ENCODE data around the gene PIGP.
A peak's percentile ranks its signal among the peaks of the same experiment; 100 is the strongest.
"Not testable (repeated sequence)": the region's sequence is repeated elsewhere in the genome, so short reads cannot be mapped to it uniquely, and the experiment has no call there.

PIGP gene

GRCh38 chr21:37075214-37075770 is 2.4 kb upstream of the PIGP start:
- DNase-seq, result no peak

GRCh38 chr21:37074546-37074945 is 1.7 kb upstream of the PIGP start:
- DNase-seq, result no peak

- no peak for DNase-seq
Measured at GRCh38 chr21:37074197-37074510, 1.3 kb upstream of the PIGP start.

- peak; percentile 36 for DNase-seq
Measured at GRCh38 chr21:37073417-37074196, 736 bp upstream of the PIGP start.

DNA sequence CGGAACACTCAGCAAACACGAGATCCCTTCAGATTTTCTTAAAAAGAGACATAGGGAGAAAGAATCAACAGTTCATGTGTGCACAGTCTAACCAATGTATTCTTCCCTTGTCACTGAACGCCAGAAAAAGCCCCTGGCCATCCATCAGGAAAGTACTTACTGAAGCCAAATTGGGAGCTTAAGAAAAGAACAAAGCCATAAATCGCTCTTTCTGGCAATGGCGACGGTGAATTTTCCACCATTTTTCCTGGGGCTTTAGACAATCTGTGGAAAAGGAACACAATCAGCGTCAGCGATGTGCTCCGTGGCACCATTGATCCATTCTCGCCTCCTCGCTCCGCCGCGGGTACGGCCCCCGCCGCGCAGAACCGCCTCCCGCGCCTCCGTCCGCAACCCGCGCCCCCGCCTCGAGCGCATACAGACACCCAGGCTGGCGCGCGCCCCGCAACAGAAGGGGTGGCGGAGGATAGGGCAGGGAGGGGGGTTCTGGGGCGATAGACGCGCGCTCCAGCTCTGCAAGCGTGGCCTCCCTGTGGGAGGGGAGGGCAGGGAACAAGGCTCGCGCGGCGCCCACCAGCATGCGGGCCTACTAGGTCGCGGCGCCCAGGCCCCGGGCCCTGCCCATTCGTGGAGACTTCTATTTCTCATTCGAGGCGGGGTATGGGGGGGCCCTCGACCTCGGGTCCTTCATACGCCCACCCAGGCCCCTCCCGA is 440 bp downstream of the PIGP start:
- peak; percentile 83 for DNase-seq

GRCh38 chr21:37071561-37072273 is 1.2 kb downstream of the PIGP start:
- no peak for DNase-seq

- no peak for DNase-seq
Measured at GRCh38 chr21:37065561-37066177, 7.2 kb downstream of the PIGP start.

DNA sequence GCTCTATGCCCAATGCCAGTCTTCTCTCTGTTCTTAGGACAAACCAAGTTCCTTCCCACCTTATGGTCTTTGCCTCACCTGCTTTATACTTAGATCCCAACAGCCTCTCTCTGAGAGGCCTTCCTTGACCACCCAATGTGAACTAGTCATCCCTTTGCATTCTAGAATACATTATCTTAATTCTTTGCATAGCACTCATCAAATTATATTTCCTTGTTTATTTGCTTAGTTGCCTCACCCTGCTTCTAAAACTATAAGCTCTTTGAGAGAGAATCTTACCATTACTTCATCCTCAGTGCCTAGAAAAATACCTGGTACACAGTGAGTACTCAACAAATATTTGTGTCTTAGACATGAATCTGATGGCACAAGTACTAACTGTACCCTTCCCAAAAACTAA is 8.0 kb downstream of the PIGP start:
- no peak for DNase-seq

- no peak for DNase-seq
Measured at GRCh38 chr21:37063433-37063832, 9.4 kb downstream of the PIGP start.

- no peak for DNase-seq
Measured at GRCh38 chr21:37062593-37062935, 10.3 kb downstream of the PIGP start.

- no peak for DNase-seq
Measured at GRCh38 chr21:37061926-37062592, 10.8 kb downstream of the PIGP start.

DNA sequence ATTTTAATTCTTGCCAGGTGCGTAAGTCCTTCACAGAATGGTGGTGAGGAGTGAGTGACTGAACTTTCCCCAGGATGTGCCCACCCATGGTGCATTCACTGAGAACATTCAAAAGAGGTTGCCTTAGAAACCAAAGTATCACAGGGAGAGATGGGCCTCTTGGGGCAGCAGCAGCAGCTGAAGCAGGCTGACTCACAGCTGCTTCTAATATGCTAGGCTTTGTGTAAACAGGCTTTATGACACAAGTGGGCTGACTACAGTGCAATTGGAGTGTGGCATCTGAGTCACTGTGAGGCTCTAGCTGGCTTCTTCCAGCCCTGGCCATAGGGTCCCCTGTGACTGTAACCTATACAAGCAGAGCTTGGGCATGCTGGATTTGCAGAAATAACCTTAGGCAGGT is 12.6 kb downstream of the PIGP start:
- peak; percentile 79 for DNase-seq

DNA sequence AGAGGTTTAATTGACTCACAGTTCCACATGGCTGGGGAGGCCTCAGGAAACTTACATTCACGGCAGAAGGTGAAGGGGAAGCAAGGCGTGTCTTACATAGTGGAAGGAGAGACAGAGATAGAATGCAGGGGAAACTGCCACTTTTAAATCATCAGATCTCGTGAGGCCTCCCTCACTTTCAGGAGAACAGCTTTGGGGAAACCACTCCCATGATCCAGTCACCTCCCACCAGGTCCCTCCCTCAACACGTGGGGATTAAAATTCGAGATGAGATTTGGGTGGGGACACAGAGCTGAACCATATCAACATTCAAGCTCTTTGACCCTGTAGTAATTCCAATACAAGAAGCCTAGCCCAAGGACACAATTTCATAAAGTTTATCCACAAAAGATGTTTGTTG is 13.7 kb downstream of the PIGP start:
- no peak for DNase-seq

DNA sequence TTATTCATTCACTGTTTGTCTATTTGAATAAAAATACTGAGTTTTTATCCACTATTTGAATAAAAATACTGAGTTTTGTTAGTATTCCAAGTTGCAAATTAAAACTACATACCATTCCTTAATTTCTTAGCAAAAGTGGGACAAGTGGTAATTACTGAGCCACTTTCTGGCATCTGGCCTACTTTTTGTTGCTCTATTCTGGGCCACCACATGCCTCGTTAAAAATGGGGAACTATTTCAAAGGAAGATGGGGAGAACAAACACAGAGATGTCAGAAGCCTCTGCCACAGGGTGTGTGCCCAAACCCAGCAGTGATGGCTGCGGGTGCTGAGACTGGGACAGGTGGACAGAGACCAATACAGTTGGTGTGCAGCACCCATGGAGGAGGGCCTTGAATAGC is 14.6 kb downstream of the PIGP start:
- DNase-seq, result no peak

DNA sequence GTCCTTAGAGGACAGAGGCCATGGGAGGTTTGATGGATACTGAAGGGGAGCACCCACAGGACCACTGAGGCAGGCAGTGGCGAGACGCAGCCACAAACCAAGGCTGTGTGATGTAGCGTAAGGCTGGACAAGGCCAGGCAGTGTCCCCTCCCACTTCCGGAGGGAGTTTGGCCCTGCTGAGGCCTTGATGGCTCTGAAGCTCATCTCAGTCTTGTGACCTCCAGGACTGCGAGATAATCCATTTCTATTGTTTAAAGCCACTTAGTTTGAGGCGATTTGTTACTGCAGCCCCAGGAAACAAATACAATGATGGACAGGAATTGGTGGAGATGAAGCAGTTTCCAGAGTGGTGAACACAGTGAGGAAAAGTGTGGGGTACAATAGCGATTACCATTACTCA is 15.3 kb downstream of the PIGP start:
- DNase-seq, result no peak

DNA sequence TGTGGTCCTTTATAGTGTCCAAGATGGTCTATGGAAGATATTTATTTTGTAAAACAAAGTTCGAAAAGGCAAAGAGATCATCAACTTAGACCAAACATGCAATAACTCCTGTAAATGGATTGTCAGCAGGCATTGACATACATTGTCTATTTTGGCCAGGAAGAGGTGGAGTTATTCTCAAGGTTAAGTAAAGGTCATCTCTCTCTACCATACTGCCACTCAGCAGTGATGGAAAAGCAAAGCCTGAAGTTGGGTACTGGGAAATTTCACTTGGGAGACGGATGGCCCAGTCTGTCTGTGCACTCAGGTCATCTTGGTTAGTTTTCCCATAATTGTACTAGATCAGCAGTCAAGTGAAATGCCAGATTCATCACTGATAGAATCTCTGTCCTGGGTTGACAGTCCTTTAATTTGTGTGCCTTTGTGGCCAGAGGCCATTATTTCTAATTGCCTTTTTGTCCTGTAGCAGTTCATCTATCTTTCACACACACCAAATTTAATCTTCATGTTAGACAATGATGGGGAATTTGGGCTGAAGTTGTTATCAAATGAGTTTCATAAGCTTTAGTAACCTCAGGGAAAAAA is 17.5 kb downstream of the PIGP start:
- no peak for DNase-seq

- DNase-seq, result not testable (repeated sequence)
Measured at GRCh38 chr21:37049741-37050140, 23.1 kb downstream of the PIGP start.

DNA sequence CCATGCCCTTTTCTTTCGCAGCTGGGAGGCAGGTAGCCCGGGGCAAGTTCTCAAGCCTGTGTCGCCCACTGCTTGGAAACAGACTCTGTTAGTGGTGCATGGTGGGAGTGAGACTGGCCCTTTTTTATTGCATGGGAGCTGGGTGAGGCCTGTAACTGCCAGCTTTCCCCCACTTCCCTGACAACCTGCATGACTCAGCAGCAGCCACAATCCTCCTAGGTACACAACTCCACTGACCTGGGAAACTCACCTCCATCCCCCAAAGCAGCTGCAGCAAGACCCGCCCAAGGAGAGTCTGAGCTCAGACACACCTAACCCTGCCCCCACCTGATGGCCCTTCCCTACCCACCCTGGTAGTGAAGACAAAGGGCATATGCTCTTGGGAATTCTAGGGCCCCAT is 25.8 kb downstream of the PIGP start:
- no peak for DNase-seq

DNA sequence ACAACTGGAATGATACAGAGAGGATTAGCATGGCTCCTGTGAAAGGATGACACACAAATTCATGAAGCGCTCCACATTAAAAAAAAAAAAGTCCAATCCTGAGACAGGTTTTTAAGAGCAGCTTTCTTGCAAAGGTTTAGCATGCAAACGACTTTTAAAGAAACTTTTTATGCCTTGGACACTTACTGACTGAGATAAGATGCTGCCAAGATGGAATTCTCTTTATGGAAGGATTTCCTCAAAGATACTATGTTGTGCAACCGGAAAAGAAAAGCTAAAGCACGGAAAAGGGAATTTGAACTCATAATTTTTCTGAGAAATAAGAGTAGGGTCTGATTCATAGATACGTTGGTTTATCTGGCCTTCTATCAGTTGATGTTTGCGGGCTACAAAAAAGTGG is 27.3 kb downstream of the PIGP start:
- no peak for DNase-seq

GRCh38 chr21:37045149-37045548 is 27.7 kb downstream of the PIGP start:
- DNase-seq, result no peak

DNA sequence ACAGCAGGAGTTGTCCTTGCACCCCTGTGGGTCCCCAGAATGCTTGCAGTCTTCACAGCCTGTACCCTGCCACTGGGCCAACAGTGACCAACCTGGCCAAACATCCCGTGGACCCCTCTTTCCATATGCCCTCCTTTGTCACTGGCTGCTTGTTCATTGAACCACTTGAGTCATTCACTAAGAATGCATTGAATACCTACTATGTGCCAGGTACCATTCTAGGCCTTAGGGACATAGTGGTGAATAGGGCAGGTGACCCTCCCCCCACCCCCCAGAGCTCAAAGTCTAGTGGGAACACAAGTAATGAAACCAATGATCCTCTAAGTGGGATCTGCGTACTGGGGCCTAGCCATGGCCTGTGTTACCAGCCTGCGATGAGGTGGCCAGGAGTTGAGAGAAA is 28.2 kb downstream of the PIGP start:
- DNase-seq, result no peak

- DNase-seq, result no peak
Measured at GRCh38 chr21:37043818-37044217, 29.1 kb downstream of the PIGP start.

All from NCI-H2171 (cell line).